HepG2 (cell line): ENCODE measurements around the gene RAB11FIP2. TPM values are rescaled to one million over a fixed set of nuclear protein-coding genes. Genes with fewer than 3 reads are reported as not detected.

Experiments
- ATAC-seq: fragments of 200-7000 bp; cut with Tn5 transposase; 3 replicates; pipeline ENCODE4 v1.9.1; 2020; ENCODE audit warnings: mild to moderate bottlenecking, moderate library complexity
- BruUV-seq: library from RNA; stranded (reverse); fragments of 400-500 nt; replicated peaks from 2 replicates; lab custom pipeline; 2021; lab: Mats Ljungman, UMichigan
- CTCF ChIA-PET: fragments of 300-600 bp; formaldehyde crosslinking; extraction: SDS; loops from one replicate; lab custom pipeline; 2021; ENCODE audit warnings: low total read pairs, inconsistent platforms, low intra/inter-chr PET ratio; lab: Yijun Ruan, JAX
- POLR2A ChIA-PET: fragments of 350-600 bp; sonication (Branson Sonifier 250); formaldehyde crosslinking; loops from one replicate; lab custom pipeline; 2020; ENCODE audit warnings: antibody characterized with exemption, inconsistent platforms; lab: Yijun Ruan, JAX
- DNase-seq: peaks from one replicate; pipeline ENCODE4 v3.0.0-alpha.2; 2015; ENCODE audit warnings: low spot score
- FAIRE-seq: peaks from 3 replicates; lab custom pipeline; 2011; peaks lifted over from hg19 to GRCh38; lab: Jason Lieb, UNC
- H2AFZ ChIP-seq: one replicate; pipeline ENCODE4 v1.6.1; 2011; ENCODE audit warnings: low read length, inconsistent platforms
- H3K27ac ChIP-seq: fragments of 300-600 bp; 3 replicates; pipeline ENCODE4 v1.8.0; 2011; ENCODE audit warnings: mixed run types, mild to moderate bottlenecking, mixed read lengths, low read length, inconsistent platforms; ENCODE audit not compliant: insufficient read depth; ENCODE audit errors: extremely low read length
- H3K27me3 ChIP-seq, 2 experiments: fragments of 200-600 bp in 1 of 2; 2 replicates in 1 of 2; 3 replicates in 1 of 2; pipeline versions ENCODE4 v1.6.0 to v1.8.0; 2011; ENCODE audit warnings: low read length in 2 of 2, mild to moderate bottlenecking in 2 of 2, moderate library complexity in 2 of 2, inconsistent platforms in 1 of 2; ENCODE audit not compliant: insufficient read depth in 2 of 2, control insufficient read depth in 1 of 2
- H3K36me3 ChIP-seq, 2 experiments: fragments of 200-600 bp in 1 of 2; replicated peaks in 1 of 2; 2 replicates in 1 of 2; 3 replicates in 1 of 2; pipeline versions ENCODE4 v1.5.1 to v1.8.0; 2011; ENCODE audit warnings: low read length in 2 of 2, inconsistent platforms in 1 of 2; ENCODE audit not compliant: insufficient read depth in 2 of 2, control insufficient read depth in 1 of 2
- H3K4me1 ChIP-seq: 2 replicates; pipeline ENCODE4 v1.5.1; 2012; ENCODE audit warnings: low read length, inconsistent platforms; ENCODE audit not compliant: insufficient read depth
- H3K4me2 ChIP-seq: 2 replicates; pipeline ENCODE4 v1.6.0; 2011; ENCODE audit warnings: low read depth, low read length, inconsistent platforms
- H3K4me3 ChIP-seq, 3 experiments: fragments of 200-600 bp in 1 of 3; sonication (generic), shearing (Covaris generic) in 1 of 3; replicated peaks in 1 of 3; 2 replicates each; pipeline ENCODE4 v1.5.1; 2011 to 2016; ENCODE audit warnings: low read length in 3 of 3, inconsistent platforms in 2 of 3, low read depth in 2 of 3, mild to moderate bottlenecking in 2 of 3, control low read depth in 1 of 3, mixed read lengths in 1 of 3; ENCODE audit not compliant: insufficient read depth in 1 of 3
- H3K79me2 ChIP-seq: one replicate; pipeline ENCODE4 v1.6.1; 2011; ENCODE audit warnings: low read length, inconsistent platforms; ENCODE audit not compliant: insufficient read depth
- H3K9ac ChIP-seq: 2 replicates; pipeline ENCODE4 v1.6.0; 2011; ENCODE audit warnings: mild to moderate bottlenecking, low read depth, low read length, inconsistent platforms; ENCODE audit not compliant: insufficient read depth
- H3K9me3 ChIP-seq: 2 replicates; pipeline ENCODE4 v1.5.1; 2012; ENCODE audit warnings: mild to moderate bottlenecking, low read length
- H4K20me1 ChIP-seq: 2 replicates; pipeline ENCODE4 v1.6.0; 2011; ENCODE audit warnings: inconsistent platforms, mild to moderate bottlenecking, low read length, moderate library complexity; ENCODE audit not compliant: insufficient read depth
- ATF5 ChIP-seq: sonication (generic); formaldehyde crosslinking; IDR thresholded peaks from 2 replicates; pipeline ENCODE4 v1.4.0; 2020; ENCODE audit warnings: mild to moderate bottlenecking, low read depth, missing genetic modification reagents
- CHD4 ChIP-seq: fragments of 200-600 bp; sonication (generic); IDR thresholded peaks from 2 replicates; pipeline ENCODE4 v1.7.0; 2017; ENCODE audit warnings: mild to moderate bottlenecking, low read length, borderline replicate concordance
- EEA1 ChIP-seq: sonication (generic); formaldehyde crosslinking; IDR thresholded peaks from 2 replicates; pipeline ENCODE4 v1.5.1; 2020; ENCODE audit warnings: mild to moderate bottlenecking, missing genetic modification reagents, borderline replicate concordance
- GABPA ChIP-seq, 2 experiments: IDR thresholded peaks; 2 replicates each; pipeline ENCODE4 v1.6.1; 2011 to 2016; ENCODE audit warnings: low read depth in 2 of 2, low read length in 1 of 2, missing biosample characterization in 1 of 2, missing genetic modification characterization in 1 of 2
- HNF4A ChIP-seq: sonication (generic); formaldehyde crosslinking; IDR thresholded peaks from 2 replicates; pipeline ENCODE4 v1.4.0; 2020; ENCODE audit warnings: missing genetic modification reagents
- KMT2A ChIP-seq: sonication (generic); formaldehyde crosslinking; IDR thresholded peaks from 2 replicates; pipeline ENCODE4 v1.4.0; 2020; ENCODE audit warnings: missing genetic modification reagents
- LCORL ChIP-seq, 2 experiments: fragments of 450-650 bp in 1 of 2; sonication (generic) in 1 of 2; formaldehyde crosslinking in 1 of 2; IDR thresholded peaks; 2 replicates each; pipeline versions ENCODE4 v1.5.0 to v1.6.1; 2017 to 2020; ENCODE audit warnings: antibody characterized with exemption in 1 of 2, missing genetic modification reagents in 1 of 2
- MTA3 ChIP-seq: sonication (generic); formaldehyde crosslinking; IDR thresholded peaks from 2 replicates; pipeline ENCODE4 v1.4.0; 2020; ENCODE audit warnings: missing genetic modification reagents
- NFIB ChIP-seq: sonication (generic); formaldehyde crosslinking; IDR thresholded peaks from 2 replicates; pipeline ENCODE4 v1.9.0; 2021; ENCODE audit warnings: missing genetic modification reagents, mild to moderate bottlenecking, borderline replicate concordance
- NR2F2 ChIP-seq: IDR thresholded peaks from 2 replicates; pipeline ENCODE4 v1.6.1; 2012; ENCODE audit warnings: low read depth, inconsistent platforms, borderline replicate concordance
- RARA ChIP-seq: IDR thresholded peaks from 2 replicates; pipeline ENCODE4 v1.6.1; 2016; ENCODE audit warnings: missing genetic modification reagents, missing compliant biosample characterization
- RCOR2 ChIP-seq: IDR thresholded peaks from 2 replicates; pipeline ENCODE4 v1.6.1; 2016; ENCODE audit warnings: missing biosample characterization, missing genetic modification reagents
- SP140L ChIP-seq: sonication (generic); formaldehyde crosslinking; IDR thresholded peaks from 2 replicates; pipeline ENCODE4 v1.4.0; 2020; ENCODE audit warnings: missing genetic modification reagents, borderline replicate concordance
- STAT6 ChIP-seq: sonication (generic); formaldehyde crosslinking; IDR thresholded peaks from 2 replicates; pipeline ENCODE4 v1.4.0; 2020; ENCODE audit warnings: missing genetic modification reagents, mild to moderate bottlenecking, borderline replicate concordance
- ZFP37 ChIP-seq: sonication (generic); formaldehyde crosslinking; IDR thresholded peaks from 2 replicates; pipeline ENCODE4 v1.4.0; 2020; ENCODE audit warnings: missing genetic modification reagents, borderline replicate concordance
- ZNF253 ChIP-seq: sonication (generic); formaldehyde crosslinking; IDR thresholded peaks from 2 replicates; pipeline ENCODE4 v1.8.0; 2022; ENCODE audit warnings: mild to moderate bottlenecking, missing genetic modification reagents, borderline replicate concordance
- ZNF362 ChIP-seq: sonication (generic); formaldehyde crosslinking; IDR thresholded peaks from 2 replicates; pipeline ENCODE4 v1.4.0; 2020; ENCODE audit warnings: missing genetic modification reagents, mild to moderate bottlenecking, borderline replicate concordance
- ZNF569 ChIP-seq: sonication (generic); formaldehyde crosslinking; IDR thresholded peaks from 2 replicates; pipeline ENCODE4 v1.5.0; 2020; ENCODE audit warnings: mild to moderate bottlenecking, missing genetic modification reagents, moderate library complexity, borderline replicate concordance
- WGBS: methylation state at CpG from one replicate; pipeline ENCODE4 v1.1.6; 2017; ENCODE audit warnings: low lambda C conversion rate; 5-methylcytosine and 5-hydroxymethylcytosine counted together
- in situ Hi-C: cut with HindIII; loops from 2 replicates; pipeline ENCODE4 v1.10.0; 2017; ENCODE audit warnings: low pct_unique_long_range_greater_than_20kb; ENCODE audit not compliant: extremely low pct_ligation_motif_present
- intact Hi-C: fragments of 100-400 bp; cut with micrococcal nuclease; formaldehyde crosslinking; loops from one replicate; pipeline ENCODE4 v1.10.0; 2022; ENCODE audit not compliant: unreplicated experiment
- polyA plus RNA-seq, 8 experiments: library from polyadenylated mRNA; depleted of rRNA in 3 of 8; stranded (reverse) in 7 of 8; unstranded in 1 of 8; fragments of >200 nt; fragmentation: Illumina TruSeq in 4 of 8; extraction: Trizol in 4 of 8; gene quantifications; 2 replicates each; pipeline versions ENCODE4 v1.2.1 to v1.2.3, GENCODE V29; 2011 to 2016; ENCODE audit warnings: low read depth in 4 of 8, missing spikeins in 1 of 8, mixed read lengths in 1 of 8; ENCODE audit not compliant: insufficient read depth in 1 of 8
- total RNA-seq, 5 experiments: library from RNA; depleted of rRNA; stranded (reverse); fragments of >200 nt; fragmentation: Illumina TruSeq; extraction: Trizol; gene quantifications; 2 replicates each; pipeline ENCODE4 v1.2.3, GENCODE V29; 2016; ENCODE audit warnings: low read depth in 1 of 5

Gene RAB11FIP2
- total and polyA plus RNA-seq, 2 of the 13 experiments (the other 11 are each of a cell fraction or from before 2014, with no cell fraction given): 4.7 to 13.0 TPM

- Histone ChIP-seq H3K4me2 (no peak overlapping the region), H3K27me3 (no peaks in the 10 kb centered on the region), H3K9me3 (no peaks in the 10 kb centered on the region), H3K4me1 (peaks cover 10% of the 10 kb centered on the region), H2AFZ (no peak overlapping the region), H3K9ac (no peak overlapping the region), H3K36me3 (no peaks in the 10 kb centered on the region), H3K79me2 (no peaks in the 10 kb centered on the region), H4K20me1 (no peaks in the 10 kb centered on the region), H3K4me3 (no peak overlapping the region), H3K27ac (no peak overlapping the region)
- ChIA-PET POLR2A (no interaction called here), CTCF (no interaction called here)
- ATAC-seq (no peak), FAIRE-seq (no peak), DNase-seq (no peak)
- 94% methylated on average over 12 of the region's 12 CpGs for WGBS
- intact Hi-C loops: no loop called here
- BruUV-seq: no TSS peak
- TF ChIP-seq RCOR2 (CRISPR knock-in tag) (no peak), ZNF569 (CRISPR knock-in tag) (no peak), MTA3 (CRISPR knock-in tag) (no peak), NFIB (CRISPR knock-in tag) (no peak), STAT6 (CRISPR knock-in tag) (no peak), HNF4A (CRISPR knock-in tag) (no peak), SP140L (CRISPR knock-in tag) (no peak), ZNF253 (CRISPR knock-in tag) (no peak), ATF5 (CRISPR knock-in tag) (no peak), KMT2A (CRISPR knock-in tag) (no peak), ZNF362 (no peak), GABPA (IDR thresholded peaks at IDR 0.05; ENCODE audit: low read depth, low read length) (no peak), GABPA (CRISPR knock-in tag; IDR thresholded peaks at IDR 0.05; ENCODE audit: low read depth) (no peak), ZFP37 (CRISPR knock-in tag) (no peak), RARA (CRISPR knock-in tag) (no peak), NR2F2 (no peak), EEA1 (CRISPR knock-in tag) (no peak), CHD4 (no peak), LCORL (IDR thresholded peaks at IDR 0.05) (no peak), LCORL (CRISPR knock-in tag; IDR thresholded peaks at IDR 0.05) (no peak)
- in situ Hi-C loops: no loop called here
These were observed 29.5 kb downstream of the RAB11FIP2 start for GRCh38 chr10:118017071-118017740.
